NCI-H1694 (cell line): ENCODE measurements around the gene KCTD3.

ENCODE experiments used
- DNase-seq: peaks from one replicate; lab custom pipeline; 2025; lab: John Stamatoyannopoulos, UW

The KCTD3 gene

DNA sequence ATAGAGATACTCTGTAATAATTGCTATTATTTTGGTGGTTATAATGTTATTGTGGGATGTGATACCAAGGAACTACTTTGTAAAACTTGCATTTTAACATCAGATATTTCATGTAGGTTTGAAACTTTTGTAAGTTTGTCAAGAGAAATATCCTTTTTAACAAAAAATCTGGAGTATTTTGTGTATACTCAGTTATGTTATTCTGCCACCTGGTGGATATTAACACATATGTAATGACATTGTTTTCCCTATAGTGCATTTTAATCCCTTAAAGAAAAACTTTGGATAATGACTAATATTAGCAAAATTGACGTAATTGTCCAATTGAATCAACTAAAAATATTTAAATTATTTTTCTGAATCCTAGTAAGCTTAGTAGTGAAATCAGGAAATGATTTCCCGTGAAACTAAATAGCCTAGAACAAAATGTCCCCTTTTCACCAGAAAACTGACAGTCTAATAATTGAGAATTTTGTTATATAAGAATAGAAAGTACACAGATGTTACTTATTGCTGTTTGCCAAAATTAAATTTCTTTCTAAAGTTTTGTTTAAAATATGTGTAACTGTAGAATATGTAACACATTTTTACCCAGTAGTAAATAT is 39.6 kb downstream of the KCTD3 start:
- no peak for DNase-seq

GRCh38 chr1:215607412-215607811 is 40.3 kb downstream of the KCTD3 start:
- DNase-seq, result no peak

- no peak for DNase-seq
Measured at GRCh38 chr1:215608646-215609045, 41.5 kb downstream of the KCTD3 start.

GRCh38 chr1:215612391-215612790 is 45.3 kb downstream of the KCTD3 start:
- no peak for DNase-seq

GRCh38 chr1:215617979-215618378 is 50.9 kb downstream of the KCTD3 start:
- no peak for DNase-seq

DNA sequence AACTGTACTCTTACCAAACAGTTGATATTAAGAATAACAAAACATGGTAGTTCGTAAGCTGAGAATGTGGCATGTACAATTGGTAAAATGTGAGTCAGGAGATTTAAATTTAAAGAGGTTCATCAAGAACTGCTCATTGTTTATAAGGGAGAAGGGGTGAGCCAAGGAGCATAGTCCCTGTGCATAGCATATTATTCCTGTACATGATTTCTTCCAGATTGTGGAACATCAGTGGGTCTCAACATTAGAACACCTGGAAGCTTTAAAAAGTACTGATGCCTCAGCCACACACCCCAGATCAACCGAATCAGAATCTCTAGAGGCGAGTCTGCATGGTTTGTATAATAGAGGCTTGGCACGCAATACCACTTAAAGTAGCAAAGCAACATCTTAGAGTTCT is 56.1 kb downstream of the KCTD3 start:
- no peak for DNase-seq

DNA sequence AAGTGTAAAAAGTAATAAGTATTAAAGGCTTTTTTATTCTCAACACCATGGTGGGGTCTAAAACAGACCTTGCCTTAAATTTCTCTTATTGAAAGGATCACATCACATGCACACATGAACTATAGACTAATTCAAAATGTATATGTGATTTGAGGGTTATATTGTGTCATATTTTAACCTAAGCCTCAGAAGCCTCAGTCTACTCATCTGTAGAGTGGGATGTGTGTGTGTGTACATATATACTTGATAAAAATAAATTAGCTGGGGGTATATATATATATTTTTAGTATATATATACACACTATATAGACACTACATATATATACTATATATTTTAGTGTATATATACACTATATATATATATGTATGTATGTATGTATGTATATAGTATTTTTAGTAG is 58.8 kb downstream of the KCTD3 start:
- DNase-seq, result no peak

GRCh38 chr1:215631040-215631439 is 63.9 kb downstream of the KCTD3 start:
- no peak for DNase-seq

GRCh38 chr1:215631489-215631888 is 64.4 kb downstream of the KCTD3 start:
- no peak for DNase-seq

DNA sequence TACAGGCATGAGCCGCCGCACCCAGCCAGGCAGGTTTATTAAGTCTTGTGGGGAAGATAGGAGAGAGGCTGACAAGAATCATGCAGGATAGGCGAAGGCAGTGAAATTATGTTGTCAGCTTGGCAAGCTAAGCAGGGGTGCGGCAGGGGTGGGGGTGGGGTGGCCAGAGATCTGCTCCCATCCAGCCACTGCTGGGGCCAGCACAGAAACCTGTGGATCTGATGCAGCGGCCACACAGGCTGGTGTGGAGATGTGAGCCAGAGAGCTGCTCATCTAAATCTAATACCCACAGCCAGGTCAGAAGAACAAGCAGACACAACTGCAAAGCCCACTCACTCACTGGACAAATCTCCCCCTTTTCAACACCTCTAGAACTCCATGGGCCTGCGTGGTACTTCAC is 68.7 kb downstream of the KCTD3 start:
- DNase-seq, result no peak

DNA sequence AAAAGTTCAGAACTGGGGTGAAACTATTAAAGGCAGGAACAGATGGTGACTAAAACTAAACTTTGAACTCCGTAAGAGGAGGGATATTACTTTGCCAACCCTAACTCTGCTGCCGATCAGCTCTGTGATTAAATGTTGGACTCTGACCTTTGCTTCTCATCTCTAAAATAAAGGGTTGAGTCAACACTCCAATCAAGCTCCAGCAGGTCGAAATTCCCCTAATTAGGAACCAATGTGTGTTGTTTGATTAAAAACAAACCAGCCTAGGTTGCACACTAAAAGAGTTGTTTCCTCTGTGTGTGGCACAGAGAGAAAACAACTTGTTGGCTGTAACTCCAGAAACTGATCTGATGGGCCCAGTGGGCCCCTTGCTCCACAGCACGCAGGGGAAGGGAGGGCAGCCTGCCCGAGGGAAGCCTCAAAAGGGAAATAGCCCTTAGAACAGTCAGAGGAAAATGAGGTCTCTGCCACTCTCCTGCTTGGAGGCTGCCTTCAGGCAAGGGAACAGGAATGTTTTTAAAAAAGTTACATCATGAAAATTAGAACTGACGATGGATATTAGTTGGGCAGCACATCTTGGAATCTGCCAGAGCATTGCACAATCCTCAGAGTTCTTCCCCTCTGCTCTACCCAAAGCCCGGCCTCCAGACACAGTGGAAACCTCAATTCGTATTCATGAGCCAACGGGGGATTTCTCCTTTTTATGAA is 69.3 kb downstream of the KCTD3 start:
- no peak for DNase-seq

DNA sequence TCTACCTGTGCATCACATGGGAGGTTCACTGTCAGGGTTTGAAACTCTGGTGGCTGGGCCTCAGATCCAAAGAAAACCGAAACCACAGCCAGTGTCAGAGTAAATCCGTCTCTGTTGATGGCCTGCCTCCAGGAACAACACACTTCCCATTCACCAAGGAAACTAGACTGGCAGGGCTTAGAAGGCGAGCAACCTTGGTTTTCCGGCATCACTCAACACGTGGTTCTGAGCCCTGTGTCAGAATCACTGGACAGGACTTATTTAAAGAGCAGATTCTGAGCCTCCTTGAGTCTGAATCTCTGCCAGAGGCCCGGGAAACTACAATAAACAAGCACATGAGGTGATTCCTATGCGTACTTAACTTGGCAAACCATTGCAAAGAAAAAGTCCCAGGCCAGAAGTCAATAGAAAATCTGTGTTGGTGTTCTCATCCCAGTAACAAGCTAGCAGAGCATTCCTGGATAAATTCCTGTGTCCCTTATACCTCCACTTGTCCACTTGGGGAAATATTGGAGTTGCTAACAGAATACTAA is 70.0 kb downstream of the KCTD3 start:
- DNase-seq, result no peak

DNA sequence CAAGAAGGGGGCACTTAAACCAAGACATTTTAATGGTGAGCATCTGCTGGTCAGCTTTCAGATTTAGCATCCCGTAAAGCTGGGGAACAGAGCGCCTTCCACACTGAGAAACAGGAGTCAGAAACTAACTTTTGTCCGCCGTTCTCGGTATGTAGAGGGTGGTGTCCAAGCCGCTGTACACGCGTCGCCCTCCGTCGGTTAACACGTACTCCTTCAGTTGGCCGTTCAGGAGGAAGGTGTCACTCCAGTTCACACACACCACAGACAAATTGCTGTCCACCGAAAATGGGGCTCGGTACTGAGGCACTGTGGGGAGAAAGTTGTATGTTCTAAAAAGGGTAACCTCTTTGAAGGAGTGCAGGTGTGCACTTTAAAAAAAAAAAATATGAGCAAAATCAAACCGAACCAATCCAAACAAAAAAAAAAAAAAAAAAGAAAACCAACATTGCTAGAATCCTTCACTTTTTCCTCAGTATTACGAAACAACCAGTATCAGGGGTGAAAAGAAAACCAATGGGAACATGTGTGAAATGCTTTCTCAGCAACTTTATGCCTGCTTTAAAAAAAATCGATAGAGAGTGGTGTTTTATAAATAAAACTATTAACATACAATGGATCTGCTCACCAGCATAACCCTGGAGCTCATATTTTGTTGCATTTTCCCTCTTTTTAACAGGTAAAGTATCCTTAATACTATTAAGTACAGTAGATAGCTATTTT is 73.5 kb downstream of the KCTD3 start:
- no peak for DNase-seq

- no peak for DNase-seq
Measured at GRCh38 chr1:215643592-215644321, 76.7 kb downstream of the KCTD3 start.

DNA sequence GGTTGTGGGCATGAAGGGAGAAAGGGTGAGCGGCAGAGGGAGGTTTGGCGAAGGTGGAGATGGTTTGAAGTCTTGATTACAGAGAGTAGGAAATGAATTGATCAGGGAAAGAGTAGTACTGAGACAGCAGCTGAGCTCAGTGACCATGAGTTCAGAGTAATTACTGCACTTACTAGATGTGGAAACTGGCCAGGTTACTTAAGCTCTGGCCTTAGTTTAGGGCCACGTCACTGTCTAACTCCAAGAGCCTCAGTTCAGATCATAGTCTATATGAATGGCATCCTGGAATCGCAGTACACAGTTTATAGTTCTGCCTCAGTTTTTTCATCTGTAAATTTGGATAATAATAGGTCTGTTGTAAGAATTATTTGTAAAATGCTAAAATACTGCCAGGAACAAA is 78.1 kb downstream of the KCTD3 start:
- no peak for DNase-seq

- DNase-seq, result no peak
Measured at GRCh38 chr1:215645861-215646260, 78.8 kb downstream of the KCTD3 start.

DNA sequence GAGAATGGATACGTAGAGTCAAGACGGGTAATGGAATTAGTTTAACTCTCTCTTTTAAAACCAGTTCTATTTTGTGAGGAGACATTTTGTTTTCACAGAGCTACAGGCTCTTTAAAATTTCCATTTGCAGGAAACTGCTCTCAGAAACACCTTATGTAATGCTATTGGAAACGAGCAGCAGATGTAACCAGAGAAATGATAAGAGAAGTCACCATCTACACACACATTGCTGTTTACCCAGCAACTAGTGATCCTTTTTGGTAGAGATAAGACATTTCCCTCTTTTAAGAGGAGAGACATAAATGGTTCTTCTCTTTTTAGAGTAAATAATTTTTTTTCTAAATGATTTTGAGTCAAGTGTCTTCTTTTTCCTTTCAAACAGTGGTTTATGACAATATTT is 80.6 kb downstream of the KCTD3 start:
- no peak for DNase-seq

- DNase-seq, result no peak
Measured at GRCh38 chr1:215648957-215649356, 81.9 kb downstream of the KCTD3 start.

DNA sequence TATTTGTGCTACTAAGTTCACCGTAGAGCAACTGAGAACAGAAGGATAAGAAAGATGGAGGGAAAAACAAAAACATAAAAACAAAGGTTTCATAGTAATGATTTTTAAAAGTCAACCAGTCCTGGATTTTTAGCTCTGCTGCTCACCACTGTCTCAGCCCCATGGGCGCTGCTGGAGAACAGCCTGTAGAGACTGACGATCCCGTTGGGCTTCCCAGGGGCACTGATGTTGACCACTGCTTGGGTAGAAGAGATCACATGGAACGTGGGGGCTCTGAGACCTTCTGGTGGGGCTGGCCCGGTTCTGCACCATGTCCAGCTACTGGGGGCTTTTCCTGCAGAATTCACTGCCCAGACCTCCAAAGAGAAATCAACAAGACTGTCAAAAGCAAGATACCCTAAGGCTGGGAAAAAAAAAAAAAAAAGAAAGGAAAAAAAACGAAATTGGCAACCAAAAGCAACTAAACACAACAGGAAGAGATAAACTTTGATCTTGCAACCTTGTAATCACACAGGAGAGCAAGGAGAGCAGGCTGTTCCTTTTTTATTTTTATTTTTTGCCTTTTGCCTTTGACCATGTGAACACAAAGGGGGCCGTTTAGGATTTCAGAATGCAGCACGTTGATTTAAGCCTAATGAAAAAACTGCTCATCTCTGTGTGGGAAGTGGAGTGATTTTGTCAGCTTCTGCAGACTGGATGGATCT is 83.5 kb downstream of the KCTD3 start:
- no peak for DNase-seq

- no peak for DNase-seq
Measured at GRCh38 chr1:215651867-215652266, 84.8 kb downstream of the KCTD3 start.

- DNase-seq, result no peak
Measured at GRCh38 chr1:215652371-215652770, 85.3 kb downstream of the KCTD3 start.

DNA sequence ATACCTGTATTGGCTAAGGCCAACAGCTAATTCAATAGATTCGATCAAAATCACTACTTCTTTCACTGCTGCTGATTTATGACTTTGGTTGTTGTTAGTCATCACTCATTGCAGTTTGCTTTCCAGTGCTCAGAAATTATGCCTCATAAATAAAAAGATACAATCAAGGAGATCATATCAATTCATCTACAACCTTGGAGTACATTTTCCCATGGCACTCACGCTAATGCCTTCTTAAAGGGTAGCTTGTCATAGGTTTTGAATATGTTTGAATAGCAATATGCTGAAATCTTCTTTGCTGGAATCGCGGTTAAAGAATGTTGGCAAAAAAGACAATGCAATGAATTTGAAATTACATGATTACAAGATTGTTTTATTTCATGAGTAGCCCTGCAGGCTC is 89.9 kb downstream of the KCTD3 start:
- no peak for DNase-seq
